Esophagus mucosa (tissue), 1 donor: ENCODE data around the gene SPG11. TPM values are rescaled to one million over a fixed set of nuclear protein-coding genes. Genes with fewer than 3 reads are reported as not detected.

Source experiments
- total RNA-seq: library from RNA; stranded (reverse); gene quantifications from one replicate; pipeline ENCODE4 v1.2.4, GENCODE V29; 2023
- donor health status: DM: yes; HTN: yes; CAD: no.

SPG11 gene
- total RNA-seq, 1 donor from 2014 or later, result 57.9 TPM

Other genes with a start within 250 kb of the SPG11 start
- gene CTDSPL2, start 236.0 kb downstream of the SPG11 start, total RNA-seq, result 22.8 TPM
- 64.7 TPM for gene EIF3J, start 126.5 kb downstream of the SPG11 start, total RNA-seq
- gene PATL2, start 47.7 kb upstream of the SPG11 start, total RNA-seq, result 1.2 TPM
- 469 TPM for gene B2M, start 47.9 kb upstream of the SPG11 start, total RNA-seq
- gene TRIM69, start 72.9 kb upstream of the SPG11 start, total RNA-seq, result 17.9 TPM